IPS-11a (cell line): Measurements from ENCODE around the gene LRRC18.

ENCODE experiments used
- H3K4me3 ChIP-seq: one replicate; pipeline ENCODE4 v1.5.1; 2013; ENCODE audit warnings: low read depth, low read length, control low read depth

The LRRC18 gene

DNA sequence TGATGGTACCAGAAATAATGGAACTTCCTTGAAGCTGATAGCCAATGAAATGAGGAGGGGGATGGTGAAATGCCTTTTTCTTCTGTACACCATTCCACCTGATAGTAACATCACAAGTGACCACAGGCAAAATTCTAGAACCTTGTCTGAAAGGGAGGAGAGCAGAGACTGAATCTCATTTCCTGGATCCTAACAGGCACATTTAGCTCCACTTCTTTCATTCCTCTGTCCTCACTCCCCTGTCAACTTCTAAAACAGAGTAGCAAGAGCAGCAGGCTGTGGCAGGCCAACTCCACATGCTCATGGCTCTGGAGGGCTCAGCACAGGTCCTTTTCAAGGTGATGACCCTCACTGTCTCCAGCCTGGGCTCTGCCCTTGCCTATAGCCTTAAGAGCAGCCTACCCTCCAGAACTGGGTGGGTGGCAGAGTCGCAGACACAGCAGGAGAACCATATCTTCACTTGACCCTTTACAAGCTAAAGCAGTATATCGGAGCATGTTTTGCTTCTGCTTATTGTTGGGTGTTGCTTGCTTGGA, at the start of gene LRRC18:
Gene LRRC18, minus strand, starts transcription at position 51 of the 536 bp plus-strand sequence. CDS start 25,685 bp downstream, outside the sequence.
- no peak within 1 kb of the TSS for H3K4me3 ChIP-seq

DNA sequence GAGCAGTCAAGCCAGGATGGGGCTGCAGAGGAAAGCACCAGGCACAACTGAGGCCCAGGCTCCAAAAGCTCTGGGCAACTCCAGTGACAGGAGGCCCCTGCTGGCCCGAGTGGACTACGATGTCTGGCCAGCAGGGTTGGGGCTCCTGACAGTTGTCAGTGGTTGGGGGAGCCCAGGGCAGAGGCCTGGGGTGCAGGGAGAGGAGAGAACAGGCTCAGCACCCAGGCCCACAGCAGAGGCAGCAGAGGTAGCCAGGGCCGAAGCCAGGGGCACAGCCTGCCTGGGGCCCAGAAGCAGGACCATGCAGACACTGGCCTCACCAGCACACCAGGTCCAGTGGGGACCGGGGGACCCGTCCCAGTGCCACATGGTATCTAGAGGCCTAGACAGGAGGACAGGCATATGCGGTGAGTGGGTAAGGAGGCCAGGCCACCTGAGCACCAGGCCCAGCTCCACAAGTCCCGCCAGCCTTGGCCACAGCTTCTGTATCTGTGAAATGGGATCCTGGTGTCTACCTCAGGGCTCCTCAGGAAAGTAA, 46.0 kb upstream of the LRRC18 start:
- H3K4me3 ChIP-seq = no peak overlapping the region

DNA sequence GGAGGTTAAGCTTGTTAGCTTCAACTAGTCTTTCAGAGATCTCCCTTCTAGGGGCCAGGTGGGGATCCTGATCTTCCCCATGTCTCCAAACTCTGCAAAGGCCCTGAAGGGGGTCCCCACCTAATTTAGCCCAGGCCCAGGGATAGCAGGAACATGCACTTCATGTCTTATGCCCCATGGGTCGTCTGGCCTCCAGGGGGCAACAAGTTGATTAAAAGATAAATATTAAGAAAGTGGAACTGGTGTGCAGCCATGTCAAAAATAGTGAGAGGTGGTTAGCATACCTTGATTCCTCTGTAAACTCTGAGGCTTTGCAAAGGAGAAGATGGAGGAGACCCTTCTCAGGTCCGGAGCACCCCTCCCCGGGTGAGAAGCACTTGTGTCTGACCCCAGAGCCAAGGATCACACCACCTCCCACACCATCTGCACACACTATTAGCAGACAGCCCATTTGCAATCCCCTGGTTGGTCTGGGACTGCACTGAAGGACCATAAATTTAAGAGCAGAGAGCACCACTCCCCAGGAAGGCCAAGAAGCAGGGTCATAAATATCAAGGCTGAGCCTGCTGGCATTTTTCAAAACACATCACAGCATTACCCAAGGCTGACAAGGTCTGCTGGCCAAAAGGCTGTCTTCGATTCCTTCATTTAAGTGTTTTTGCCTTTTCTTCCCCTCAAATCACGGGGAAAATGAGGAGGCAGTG, 44.2 kb upstream of the LRRC18 start:
- H3K4me3 ChIP-seq = no peak overlapping the region

DNA sequence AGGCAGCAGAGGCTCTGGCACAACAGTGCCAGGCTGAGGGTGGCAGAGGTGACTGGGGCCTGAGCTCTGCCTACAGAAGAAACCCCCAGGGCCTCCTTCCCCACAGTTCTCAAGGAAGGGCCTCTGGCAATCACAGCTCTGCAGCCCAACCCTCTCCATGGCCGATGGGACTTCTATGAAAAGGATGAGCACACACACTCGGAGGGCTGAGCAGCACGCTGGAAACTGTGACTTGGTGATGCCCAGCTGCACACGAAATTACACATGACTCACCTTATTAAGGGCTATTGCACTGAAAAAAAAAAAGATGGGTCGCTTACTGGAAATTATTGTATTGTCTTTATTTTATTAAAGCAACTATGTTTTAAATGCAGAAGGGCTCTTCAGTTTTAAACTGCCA, 42.9 kb upstream of the LRRC18 start:
- H3K4me3 ChIP-seq = no peak overlapping the region

DNA sequence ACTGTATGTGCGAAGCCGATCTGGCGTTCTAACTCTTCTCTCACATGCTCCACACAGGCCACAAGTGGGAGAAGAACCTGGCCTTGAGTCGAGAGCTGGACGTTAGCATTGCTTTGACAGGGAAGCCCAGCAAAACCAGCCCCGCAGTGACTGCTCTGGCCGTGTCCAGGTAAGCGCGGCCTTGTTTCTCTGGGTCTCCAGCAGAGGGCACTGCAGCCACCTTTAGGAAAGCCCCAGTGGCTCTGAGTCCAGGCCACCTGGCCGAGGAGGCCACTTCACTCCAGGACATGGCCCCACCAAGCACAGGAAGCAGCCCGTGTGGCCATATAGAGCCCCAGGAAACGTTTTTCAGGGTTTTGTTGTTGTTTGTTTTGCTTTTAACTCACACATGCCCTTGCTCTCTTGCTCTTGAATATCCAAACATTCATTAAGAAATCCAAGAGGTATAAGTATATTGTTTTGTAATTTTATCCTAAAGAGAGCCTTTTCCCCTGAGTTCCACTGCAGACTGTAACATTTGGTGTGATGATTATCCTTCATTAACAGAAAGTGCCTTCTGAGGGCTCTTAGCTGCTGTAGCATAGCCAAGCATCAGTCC, 41.8 kb upstream of the LRRC18 start:
- H3K4me3 ChIP-seq = no peak overlapping the region

DNA sequence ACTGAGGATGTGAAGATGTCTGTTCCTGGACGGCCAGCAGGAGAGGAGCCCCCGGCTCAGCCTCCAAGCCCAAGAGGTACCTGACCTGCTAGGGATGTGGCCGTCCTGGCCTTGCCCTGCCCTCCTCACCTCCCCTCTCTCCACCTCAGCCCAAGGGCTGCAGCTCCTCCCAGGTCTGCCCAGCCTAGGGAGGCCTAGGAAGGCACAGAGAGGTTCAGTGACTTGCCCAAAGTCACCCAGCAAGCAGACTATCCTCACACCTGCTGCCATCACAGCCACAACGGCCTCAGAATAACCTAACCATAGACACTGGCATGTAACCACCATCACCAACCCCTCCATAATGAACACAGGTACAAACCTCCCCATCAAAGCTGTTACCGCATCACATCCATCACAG, 38.7 kb upstream of the LRRC18 start:
- no peak overlapping the region for H3K4me3 ChIP-seq

DNA sequence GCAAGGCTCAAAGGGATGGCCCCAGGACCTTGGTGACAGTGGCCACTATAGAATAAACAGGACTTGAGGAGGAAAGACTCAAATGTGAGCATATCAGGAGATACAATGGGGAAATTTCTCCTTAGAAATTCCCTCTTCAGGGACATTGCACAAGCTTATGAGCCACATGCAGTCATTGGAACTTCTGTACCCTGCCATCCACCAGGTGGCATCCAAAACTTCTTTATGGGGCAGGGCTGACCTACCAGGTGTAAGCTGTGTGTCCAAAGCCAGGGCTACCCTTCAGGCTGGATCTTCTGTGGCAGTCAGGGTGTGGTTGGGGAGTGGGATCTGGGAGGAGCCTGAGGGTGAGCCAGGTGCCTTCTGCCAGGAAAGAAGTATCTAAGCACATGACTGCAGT, 36.6 kb upstream of the LRRC18 start:
- H3K4me3 ChIP-seq = no peak overlapping the region

DNA sequence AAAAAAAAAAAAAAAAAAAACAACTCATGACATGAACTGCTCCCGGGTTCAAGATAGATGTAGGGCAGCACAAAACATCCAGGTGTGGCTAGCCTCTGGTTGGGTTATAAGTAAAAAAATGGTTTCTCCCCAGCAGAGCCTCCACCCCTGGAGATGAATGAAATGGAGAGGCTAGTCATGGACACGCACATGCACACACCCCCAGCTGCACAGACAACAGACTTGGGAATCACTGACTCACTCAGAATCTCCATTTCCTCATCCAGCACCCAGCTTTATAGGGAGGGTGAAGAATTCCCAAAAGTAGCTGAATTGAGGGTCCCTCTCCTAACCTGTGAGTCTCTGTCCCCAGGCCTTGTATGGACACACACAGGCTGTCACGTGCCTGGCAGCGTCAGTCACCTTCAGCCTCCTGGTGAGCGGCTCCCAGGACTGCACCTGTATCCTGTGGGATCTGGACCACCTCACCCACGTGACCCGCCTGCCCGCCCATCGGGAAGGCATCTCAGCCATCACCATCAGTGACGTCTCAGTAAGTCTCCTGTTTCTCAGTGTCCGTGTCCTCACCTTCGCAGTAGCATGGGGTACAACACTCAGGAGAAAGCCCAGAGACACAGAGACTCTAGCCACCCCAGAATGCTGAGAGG, 35.0 kb upstream of the LRRC18 start:
- no peak overlapping the region for H3K4me3 ChIP-seq

DNA sequence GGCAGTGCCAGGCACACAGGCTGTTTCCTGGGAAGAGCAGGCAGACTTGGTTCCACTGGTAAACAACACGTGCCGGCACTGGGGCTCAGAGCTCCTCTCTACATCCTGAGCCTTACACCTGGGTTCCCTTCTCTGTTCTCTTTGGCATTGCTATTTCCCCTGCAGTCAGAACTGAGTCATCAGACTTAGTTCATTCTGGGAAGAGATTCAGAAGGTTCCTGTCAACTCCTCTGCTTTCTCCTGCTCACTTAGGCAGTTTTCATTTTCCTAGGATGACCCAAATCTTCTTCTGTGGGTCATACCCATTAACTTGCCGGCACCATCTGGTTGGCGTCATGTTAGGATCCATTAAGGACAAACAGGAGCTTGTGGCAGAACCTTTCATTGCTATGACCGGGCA, 33.4 kb upstream of the LRRC18 start:
- H3K4me3 ChIP-seq = no peak overlapping the region

DNA sequence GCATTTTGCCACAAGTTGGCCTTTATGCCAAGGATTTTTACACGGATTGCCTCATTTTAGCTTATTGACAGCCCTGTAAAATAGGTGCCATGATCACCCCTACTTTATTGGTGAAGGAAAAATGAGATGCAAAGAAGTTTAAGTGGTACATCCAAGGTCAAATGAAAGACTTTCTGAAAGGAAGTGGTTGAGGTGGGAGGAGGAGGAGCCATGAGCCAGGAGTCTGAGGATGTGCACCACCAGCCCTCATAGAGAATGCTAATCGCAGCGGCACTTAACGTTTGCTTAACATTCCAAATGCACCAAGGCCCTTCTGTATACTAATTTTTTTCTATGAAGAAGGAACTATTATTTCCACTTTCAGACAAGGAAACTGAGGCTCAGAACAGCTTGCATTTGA, 31.0 kb upstream of the LRRC18 start:
- H3K4me3 ChIP-seq = no peak overlapping the region

DNA sequence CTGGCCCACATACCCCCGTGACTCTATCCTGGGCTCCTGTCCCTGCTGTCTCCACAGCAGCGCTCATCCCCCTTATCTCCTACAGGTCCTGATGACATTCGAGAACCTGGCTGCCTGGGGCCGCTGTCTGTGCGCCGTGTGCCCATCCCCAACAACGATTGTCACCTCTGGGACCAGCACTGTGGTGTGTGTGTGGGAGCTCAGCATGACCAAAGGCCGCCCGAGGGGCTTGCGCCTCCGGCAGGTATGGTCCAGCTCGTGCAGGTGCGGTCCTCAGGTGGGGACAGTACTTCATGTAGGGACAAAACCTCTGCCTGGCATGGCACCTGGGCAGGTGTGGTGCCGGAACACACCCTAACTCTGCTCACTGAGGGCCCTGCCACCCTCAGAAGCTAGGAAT, 30.4 kb upstream of the LRRC18 start:
- H3K4me3 ChIP-seq = no peak overlapping the region

DNA sequence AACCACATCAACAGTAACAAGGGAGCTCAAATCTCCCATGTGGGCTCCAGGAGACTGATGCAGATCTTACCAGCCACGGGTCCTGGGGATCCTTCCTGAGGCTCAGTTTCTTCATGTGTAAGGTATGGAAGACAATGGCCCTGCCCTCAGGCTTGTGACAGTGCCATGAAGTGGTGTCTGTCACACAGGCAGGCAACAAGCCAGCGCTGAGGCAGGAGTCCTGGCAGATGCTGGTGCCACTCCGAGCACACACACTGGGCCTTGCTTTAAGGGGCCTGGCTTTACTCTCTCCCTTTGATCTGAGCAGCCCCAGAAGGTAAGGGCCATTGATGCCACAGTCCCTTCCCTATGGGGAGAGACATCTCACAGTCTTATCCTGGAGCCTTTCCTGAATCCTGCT, 28.4 kb upstream of the LRRC18 start:
- no peak overlapping the region for H3K4me3 ChIP-seq

DNA sequence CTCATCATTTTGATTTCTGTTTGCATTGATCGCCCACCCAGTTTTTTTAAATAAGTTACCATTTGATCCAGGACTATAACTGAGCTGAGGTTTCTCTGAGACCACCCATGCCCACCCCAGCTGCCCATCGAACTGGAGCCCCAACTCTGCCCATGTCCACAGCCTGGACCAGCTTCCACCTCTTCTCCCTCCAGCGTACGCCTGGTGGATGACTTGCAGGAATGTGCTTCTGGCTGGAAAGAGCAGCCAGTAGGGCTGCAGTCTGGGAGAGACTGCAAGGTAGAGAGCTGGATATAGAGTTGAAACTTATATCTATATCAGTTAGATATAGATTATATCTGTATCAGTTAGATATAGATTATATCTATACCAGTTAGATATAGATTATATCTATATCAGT, 25.8 kb upstream of the LRRC18 start:
- H3K4me3 ChIP-seq = no peak overlapping the region

DNA sequence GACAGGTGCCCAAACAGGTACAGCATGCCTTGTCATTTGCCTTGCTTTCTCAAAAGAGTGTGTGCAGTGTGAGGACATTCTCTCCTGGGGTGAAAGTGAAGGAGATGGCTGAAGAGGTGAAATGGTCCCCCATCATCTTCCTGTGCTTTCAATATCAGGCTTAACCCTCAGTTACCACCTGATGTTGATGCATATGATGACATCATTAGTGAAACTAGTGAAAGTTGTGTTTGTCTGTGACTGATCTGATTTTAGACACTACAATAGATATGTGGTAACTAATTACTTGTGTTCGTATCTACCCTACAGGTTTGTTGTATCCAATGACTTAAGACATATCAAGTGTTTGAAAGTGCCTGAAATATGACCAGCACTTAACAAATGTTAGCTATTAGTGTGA, 24.4 kb upstream of the LRRC18 start:
- H3K4me3 ChIP-seq = no peak overlapping the region

DNA sequence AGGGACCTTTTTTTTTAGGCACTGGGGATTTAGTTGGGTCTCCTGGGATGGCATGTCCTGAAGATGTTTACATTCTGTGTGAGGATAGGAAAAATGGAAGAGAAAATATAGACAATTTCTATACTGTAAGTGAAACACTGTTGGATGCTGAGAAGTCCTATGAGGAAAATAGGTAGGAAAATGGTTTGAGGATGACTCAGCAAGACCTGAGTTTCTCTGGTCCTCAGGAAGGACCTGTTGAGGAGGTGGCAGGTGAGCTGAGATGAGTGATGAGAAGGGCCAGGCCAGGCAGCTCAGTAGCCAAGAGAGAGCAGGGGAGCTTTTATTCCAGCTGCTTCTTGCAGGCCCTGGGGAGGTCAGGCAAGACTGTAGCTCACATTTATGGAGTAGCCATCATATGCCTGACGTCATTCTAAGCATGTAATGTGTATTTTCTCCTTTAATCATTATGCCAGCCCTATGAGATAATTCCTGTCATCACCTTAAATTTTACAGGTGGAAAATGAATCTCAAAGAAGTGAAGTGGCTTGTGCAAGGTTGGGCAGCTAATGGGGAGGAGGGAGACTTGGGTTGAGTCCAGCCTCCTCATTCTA, 19.1 kb upstream of the LRRC18 start:
- H3K4me3 ChIP-seq = no peak overlapping the region

DNA sequence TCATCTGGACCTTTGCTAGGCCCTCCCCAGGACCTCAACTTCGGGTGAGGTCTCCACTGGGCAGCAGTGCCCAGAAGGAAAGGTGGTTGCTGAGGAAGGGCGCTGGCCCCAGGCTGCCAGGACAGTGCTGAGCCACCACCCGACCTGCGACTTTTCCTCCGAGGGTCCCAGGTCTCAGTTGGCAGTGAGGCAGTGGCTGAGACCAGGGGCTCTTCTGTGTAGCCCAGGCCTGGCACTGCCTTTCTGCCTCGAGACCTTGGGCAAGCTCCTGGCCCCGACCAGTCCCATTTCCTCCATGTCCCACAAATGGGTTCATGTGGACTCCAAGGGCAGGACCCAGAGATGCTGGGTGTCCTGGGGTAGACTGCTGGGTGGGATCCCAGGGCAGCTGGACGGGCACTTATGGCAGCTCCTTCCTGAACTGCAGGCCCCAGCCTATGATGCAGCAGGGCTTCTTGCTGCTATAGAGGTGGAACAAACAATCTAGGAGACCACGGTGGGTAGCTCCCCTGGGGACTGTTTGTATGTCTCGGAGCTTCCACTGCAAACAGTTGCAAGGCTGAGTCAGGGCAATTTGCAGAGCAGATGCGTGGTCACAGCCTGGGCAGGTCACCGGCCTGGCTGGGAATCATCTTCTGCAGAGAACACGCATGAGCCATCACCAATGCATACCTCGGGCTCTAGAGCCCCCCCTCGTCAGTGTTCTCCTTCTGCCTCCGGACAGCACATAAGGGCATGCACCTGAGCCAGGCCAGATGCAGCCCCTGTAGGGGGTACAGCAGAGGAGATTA, 17.9 kb upstream of the LRRC18 start:
- no peak overlapping the region for H3K4me3 ChIP-seq

DNA sequence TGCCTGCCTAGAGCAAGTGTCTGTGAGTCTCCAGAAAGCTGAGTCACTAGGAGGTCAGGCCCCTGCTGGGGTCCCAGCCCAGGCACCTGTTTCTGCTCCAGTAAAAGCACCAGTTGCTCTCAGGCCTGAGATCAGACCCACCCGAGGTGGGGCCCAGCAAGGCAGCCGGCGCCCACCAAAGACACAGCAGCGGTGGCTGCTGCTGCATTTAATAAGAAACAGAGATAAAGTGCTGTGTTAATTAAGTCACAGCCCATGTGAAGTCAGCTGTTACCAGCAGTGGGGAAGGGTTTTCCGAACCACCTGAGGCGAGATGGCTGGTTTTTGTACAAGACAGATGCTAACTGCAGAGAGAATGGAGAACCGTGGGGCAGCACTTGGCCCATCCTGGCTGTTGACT, 12.1 kb upstream of the LRRC18 start:
- H3K4me3 ChIP-seq = no peak overlapping the region

DNA sequence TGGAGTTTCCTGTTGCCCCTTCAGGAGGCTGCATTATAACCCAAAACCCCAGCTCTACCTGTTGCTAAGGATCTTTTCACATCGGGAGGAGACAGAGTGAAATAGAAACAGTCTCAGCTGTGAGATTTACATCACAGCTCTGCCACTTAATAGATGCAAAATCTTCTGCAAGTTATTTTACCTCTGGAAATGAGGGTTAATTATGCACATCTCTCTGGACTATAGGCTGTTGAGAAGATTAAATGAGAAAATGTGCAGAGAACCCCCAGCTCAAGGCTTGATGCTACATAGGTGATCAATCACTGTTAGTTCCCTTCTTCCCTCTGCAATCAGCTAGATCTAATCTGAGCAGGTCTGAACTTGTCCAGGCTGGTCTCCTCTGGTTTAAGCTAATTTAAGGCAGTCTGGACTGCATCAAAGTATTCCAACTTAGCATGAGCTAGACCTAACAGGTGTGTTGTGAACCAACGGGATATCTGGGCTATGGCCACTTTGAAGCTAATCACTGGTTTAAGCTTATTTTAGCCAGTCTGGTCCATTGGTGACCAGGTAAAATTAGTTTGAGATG, 8.9 kb upstream of the LRRC18 start:
- H3K4me3 ChIP-seq = no peak overlapping the region

DNA sequence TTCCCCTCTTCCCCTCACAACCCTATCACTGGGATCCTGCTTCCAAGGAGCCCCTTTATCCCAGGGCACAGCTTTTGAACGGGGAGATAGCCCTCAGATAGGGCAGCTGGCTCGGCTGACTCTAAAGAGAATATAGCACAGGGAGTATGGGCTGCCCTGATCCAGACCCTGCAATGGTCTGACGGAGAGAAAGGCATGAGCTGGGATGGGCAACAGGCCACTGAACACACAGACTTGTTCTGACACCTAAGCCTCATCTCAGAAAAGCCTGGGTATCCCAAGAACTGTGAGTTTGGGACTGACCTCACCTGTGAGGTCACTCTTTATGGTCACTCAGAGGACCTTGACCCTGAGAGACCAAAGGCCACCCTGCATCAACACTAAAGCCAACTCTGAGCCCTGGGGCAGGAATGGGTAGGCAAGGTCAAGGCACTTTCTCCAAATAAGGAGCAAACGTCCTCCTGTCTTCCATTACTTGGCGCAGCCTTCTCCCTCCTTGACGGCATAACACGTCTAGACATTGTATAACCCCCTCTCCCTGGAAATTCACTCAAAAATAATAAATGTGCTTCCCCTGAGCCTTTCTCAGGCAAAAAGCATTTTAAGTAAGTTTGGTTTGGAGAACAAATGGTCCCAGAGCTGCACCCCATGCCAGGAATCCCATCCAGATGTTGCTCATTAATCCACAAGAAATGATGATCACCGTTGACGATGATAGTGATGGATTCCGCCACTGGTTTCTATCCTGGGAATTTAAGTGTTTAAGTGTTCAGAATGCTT, 8.2 kb upstream of the LRRC18 start:
- no peak overlapping the region for H3K4me3 ChIP-seq
